H1 (cell line): Measurements from ENCODE around the gene GSAP.

ENCODE experiments used
- EZH2 ChIP-seq: fragments of 200-600 bp; sonication (generic); IDR thresholded peaks from 2 replicates; pipeline ENCODE4 v1.7.1; 2012; ENCODE audit warnings: low read depth, mild to moderate bottlenecking, moderate library complexity, low read length, inconsistent platforms; ENCODE audit not compliant: severe bottlenecking
- POLR2A ChIP-seq, 2 experiments: IDR thresholded peaks; 1 replicate in 1 of 2; 2 replicates in 1 of 2; pipeline ENCODE4 v1.6.1; 2011; ENCODE audit warnings: low read depth in 2 of 2, low read length in 2 of 2, mild to moderate bottlenecking in 2 of 2; ENCODE audit errors: control extremely low read depth in 1 of 2
- POLR2AphosphoS5 ChIP-seq: IDR thresholded peaks from 2 replicates; pipeline ENCODE4 v1.6.1; 2011; ENCODE audit warnings: low read depth, low read length
- RXRA ChIP-seq: IDR thresholded peaks from 2 replicates; pipeline ENCODE4 v1.6.1; 2011; ENCODE audit warnings: low read depth, mild to moderate bottlenecking, low read length, moderate library complexity; ENCODE audit not compliant: insufficient read depth
- SIX5 ChIP-seq: IDR thresholded peaks from 2 replicates; pipeline ENCODE4 v1.6.1; 2011; ENCODE audit warnings: mild to moderate bottlenecking, low read depth, low read length
- TF ChIP-seq, protein P1 (sequence below), 3 experiments: IDR thresholded peaks; 1 replicate in 2 of 3; 2 replicates in 1 of 3; pipeline versions ENCODE4 v1.5.1 to v1.6.1; 2011; ENCODE audit warnings: low read length in 3 of 3, mild to moderate bottlenecking in 3 of 3, inconsistent platforms in 2 of 3, low read depth in 1 of 3, moderate library complexity in 1 of 3; ENCODE audit not compliant: insufficient read depth in 1 of 3; ENCODE audit errors: control extremely low read depth in 1 of 3
- TF ChIP-seq, protein P2 (sequence below): IDR thresholded peaks from 2 replicates; pipeline ENCODE4 v1.6.1; 2011; ENCODE audit warnings: low read depth, mild to moderate bottlenecking, low read length; ENCODE audit not compliant: insufficient read depth

DNA sequence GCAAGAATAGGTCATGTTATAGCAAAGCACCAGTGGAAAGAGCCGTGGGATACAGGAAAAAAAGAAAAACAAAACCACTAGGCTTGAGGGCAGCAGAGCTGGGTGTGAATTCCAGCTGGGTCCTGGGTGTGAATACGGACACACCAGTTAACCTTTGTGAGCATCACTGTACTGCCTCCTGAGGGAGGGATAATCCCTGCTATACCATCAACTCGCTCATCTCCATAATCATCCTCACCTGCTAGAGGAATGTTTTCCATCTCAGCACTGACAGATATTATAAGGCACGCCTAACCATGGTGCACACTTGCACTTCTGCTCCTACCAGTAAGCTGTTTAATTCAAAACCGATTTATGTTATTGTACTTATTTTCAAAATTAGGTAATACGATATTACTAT lies 62.2 kb downstream of the GSAP start:
- no peak for TF ChIP-seq EZH2
- no peak for TF ChIP-seq SIX5
- TF ChIP-seq RXRA = no peak
- TF ChIP-seq, protein P1, sequence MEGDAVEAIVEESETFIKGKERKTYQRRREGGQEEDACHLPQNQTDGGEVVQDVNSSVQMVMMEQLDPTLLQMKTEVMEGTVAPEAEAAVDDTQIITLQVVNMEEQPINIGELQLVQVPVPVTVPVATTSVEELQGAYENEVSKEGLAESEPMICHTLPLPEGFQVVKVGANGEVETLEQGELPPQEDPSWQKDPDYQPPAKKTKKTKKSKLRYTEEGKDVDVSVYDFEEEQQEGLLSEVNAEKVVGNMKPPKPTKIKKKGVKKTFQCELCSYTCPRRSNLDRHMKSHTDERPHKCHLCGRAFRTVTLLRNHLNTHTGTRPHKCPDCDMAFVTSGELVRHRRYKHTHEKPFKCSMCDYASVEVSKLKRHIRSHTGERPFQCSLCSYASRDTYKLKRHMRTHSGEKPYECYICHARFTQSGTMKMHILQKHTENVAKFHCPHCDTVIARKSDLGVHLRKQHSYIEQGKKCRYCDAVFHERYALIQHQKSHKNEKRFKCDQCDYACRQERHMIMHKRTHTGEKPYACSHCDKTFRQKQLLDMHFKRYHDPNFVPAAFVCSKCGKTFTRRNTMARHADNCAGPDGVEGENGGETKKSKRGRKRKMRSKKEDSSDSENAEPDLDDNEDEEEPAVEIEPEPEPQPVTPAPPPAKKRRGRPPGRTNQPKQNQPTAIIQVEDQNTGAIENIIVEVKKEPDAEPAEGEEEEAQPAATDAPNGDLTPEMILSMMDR (IDR thresholded peaks at IDR 0.05; ENCODE audit: control extremely low read depth in 1 of 3, insufficient read depth in 1 of 3, low read depth in 1 of 3, low read length in 3 of 3) = no peak
- TF ChIP-seq, protein P2, sequence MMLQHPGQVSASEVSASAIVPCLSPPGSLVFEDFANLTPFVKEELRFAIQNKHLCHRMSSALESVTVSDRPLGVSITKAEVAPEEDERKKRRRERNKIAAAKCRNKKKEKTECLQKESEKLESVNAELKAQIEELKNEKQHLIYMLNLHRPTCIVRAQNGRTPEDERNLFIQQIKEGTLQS = no peak
- no peak for TF ChIP-seq POLR2A (IDR thresholded peaks at IDR 0.05; ENCODE audit: control extremely low read depth in 1 of 2, low read depth in 2 of 2, low read length in 2 of 2)
- TF ChIP-seq POLR2AphosphoS5 = no peak
